K562 (cell line): ENCODE data around the gene OTOP1. TPM values are rescaled to one million over a fixed set of nuclear protein-coding genes. Genes with fewer than 3 reads are reported as not detected.
"Not testable (repeated sequence)": the region's sequence is repeated elsewhere in the genome, so short reads cannot be mapped to it uniquely, and the experiment has no call there.

ENCODE experiments used
- ATAC-seq: fragments of 200-7000 bp; cut with Tn5 transposase; 3 replicates; pipeline ENCODE4 v1.9.1; 2020; ENCODE audit warnings: moderate library complexity
- BruUV-seq: library from RNA; stranded (reverse); fragments of 400-500 nt; replicated peaks from 2 replicates; lab custom pipeline; 2021; lab: Mats Ljungman, UMichigan
- CTCF ChIA-PET: fragments of 300-600 bp; formaldehyde crosslinking; extraction: SDS; loops from one replicate; lab custom pipeline; 2021; ENCODE audit warnings: low intra/inter-chr PET ratio; lab: Yijun Ruan, JAX
- POLR2A ChIA-PET: fragments of 300-600, 350-650 bp; sonication (Branson Sonifier 250); formaldehyde crosslinking; extraction: SDS; loops from one replicate; lab custom pipeline; 2021; ENCODE audit warnings: antibody characterized with exemption, inconsistent platforms; lab: Yijun Ruan, JAX
- DNase-seq, 4 experiments: peaks; one replicate each; pipeline versions ENCODE4 v3.0.0 to v3.0.0-alpha.2; 2011 to 2018; ENCODE audit warnings: low spot score in 3 of 4, mixed read lengths in 3 of 4; ENCODE audit errors: extremely low read depth in 1 of 4
- FAIRE-seq: peaks from 2 replicates; lab custom pipeline; 2011; peaks lifted over from hg19 to GRCh38; lab: Jason Lieb, UNC
- H2AFZ ChIP-seq: 2 replicates; pipeline ENCODE4 v1.6.0; 2011; ENCODE audit warnings: low read depth, low read length, control low read depth, inconsistent platforms
- H3K27ac ChIP-seq: fragments of 200-600 bp; 3 replicates; pipeline ENCODE4 v1.8.0; 2011; ENCODE audit warnings: low read depth, mild to moderate bottlenecking, control low read depth, inconsistent platforms, low read length, moderate library complexity, mixed read lengths; ENCODE audit errors: extremely low read depth
- H3K27me3 ChIP-seq, 2 experiments: fragments of 300-600 bp in 1 of 2; 2 replicates in 1 of 2; 3 replicates in 1 of 2; pipeline versions ENCODE4 v1.6.0 to v1.8.0; 2011; ENCODE audit warnings: inconsistent platforms in 2 of 2, low read length in 2 of 2, mild to moderate bottlenecking in 1 of 2, mixed read lengths in 1 of 2, moderate library complexity in 1 of 2; ENCODE audit not compliant: control insufficient read depth in 2 of 2, insufficient read depth in 2 of 2
- H3K36me3 ChIP-seq: fragments of 300-600 bp; 3 replicates; pipeline ENCODE4 v1.8.0; 2011; ENCODE audit warnings: mild to moderate bottlenecking, low read length, inconsistent platforms; ENCODE audit not compliant: control insufficient read depth, insufficient read depth
- H3K4me1 ChIP-seq, 2 experiments: fragments of 200-600 bp in 1 of 2; replicated peaks in 1 of 2; 2 replicates in 1 of 2; 3 replicates in 1 of 2; pipeline versions ENCODE4 v1.5.1 to v1.8.0; 2011; ENCODE audit warnings: inconsistent platforms in 2 of 2, low read length in 2 of 2, mild to moderate bottlenecking in 1 of 2, mixed read lengths in 1 of 2, moderate library complexity in 1 of 2; ENCODE audit not compliant: control insufficient read depth in 2 of 2, insufficient read depth in 2 of 2
- H3K4me2 ChIP-seq: 2 replicates; pipeline ENCODE4 v1.6.1; 2011; ENCODE audit warnings: low read length, control low read depth, inconsistent platforms, mixed read lengths; ENCODE audit not compliant: insufficient read depth
- H3K4me3 ChIP-seq: fragments of 200-600 bp; sonication (generic), shearing (Covaris generic); 2 replicates; pipeline ENCODE4 v1.5.1; 2016; ENCODE audit warnings: control low read depth, inconsistent platforms
- H3K79me2 ChIP-seq: fragments of 200-600 bp; 3 replicates; pipeline ENCODE4 v1.8.0; 2011; ENCODE audit warnings: low read length, inconsistent platforms; ENCODE audit not compliant: control insufficient read depth, insufficient read depth
- H3K9ac ChIP-seq, 2 experiments: 2 replicates each; pipeline versions ENCODE4 v1.6.0 to v1.6.1; 2011; ENCODE audit warnings: low read depth in 2 of 2, low read length in 2 of 2, control low read depth in 1 of 2, inconsistent platforms in 1 of 2, mild to moderate bottlenecking in 1 of 2, mixed read lengths in 1 of 2; ENCODE audit not compliant: insufficient read depth in 1 of 2
- H3K9me1 ChIP-seq: one replicate; pipeline ENCODE4 v1.6.0; 2011; ENCODE audit warnings: inconsistent platforms, mild to moderate bottlenecking, low read length, moderate library complexity; ENCODE audit not compliant: control insufficient read depth, insufficient read depth
- H3K9me3 ChIP-seq: replicated peaks from 2 replicates; pipeline ENCODE4 v1.5.1; 2011; ENCODE audit warnings: low read depth, low read length, inconsistent platforms; ENCODE audit not compliant: control insufficient read depth, insufficient read depth
- H4K20me1 ChIP-seq: replicated peaks from 2 replicates; pipeline ENCODE4 v1.6.1; 2011; ENCODE audit warnings: low read length, inconsistent platforms, mixed read lengths; ENCODE audit not compliant: control insufficient read depth, insufficient read depth
- DACH1 ChIP-seq: fragments of 450-650 bp; IDR thresholded peaks from 2 replicates; pipeline ENCODE4 v1.6.1; 2018; ENCODE audit not compliant: partially characterized antibody
- SAFB ChIP-seq: fragments of 200-400 bp; formaldehyde crosslinking; IDR thresholded peaks from 2 replicates; pipeline ENCODE4 v1.6.1; 2017; ENCODE audit warnings: low read depth, low read length, borderline replicate concordance
- ZNF232 ChIP-seq: sonication (generic); formaldehyde crosslinking; IDR thresholded peaks from 2 replicates; pipeline ENCODE4 v1.8.0; 2022; ENCODE audit warnings: mild to moderate bottlenecking, missing genetic modification reagents
- WGBS: fragments of 100-300 bp; shearing (Covaris generic); methylation state at CpG from one replicate; pipeline ENCODE4 v1.1.6; 2016; ENCODE audit warnings: low coverage, mixed read lengths; ENCODE audit not compliant: insufficient coverage; ENCODE audit errors: missing lambda C conversion rate; 5-methylcytosine and 5-hydroxymethylcytosine counted together
- in situ Hi-C: fragments of 300-500 bp; cut with MboI; formaldehyde crosslinking; loops from 4 replicates; pipeline ENCODE4 v1.15.0; 2018; ENCODE audit warnings: inconsistent platforms, mixed read lengths
- intact Hi-C: fragments of 100-400 bp; cut with micrococcal nuclease; formaldehyde crosslinking; loops from 2 replicates; pipeline ENCODE4 v1.14.2; 2022
- polyA plus RNA-seq, 8 experiments: library from polyadenylated mRNA; depleted of rRNA in 4 of 8; stranded (reverse) in 5 of 8; unstranded in 3 of 8; fragments of >200 nt; fragmentation: Nextera tagmentation in 2 of 8; fragmentation: Illumina TruSeq in 1 of 8; extraction: Ambion mirVana in 2 of 8; extraction: Trizol in 1 of 8; gene quantifications; 2 replicates each; pipeline versions ENCODE4 v1.2.1 to v1.2.3, GENCODE V29; 2011 to 2014; ENCODE audit warnings: inconsistent platforms in 1 of 8, missing spikeins in 1 of 8
- total RNA-seq, 7 experiments: library from RNA; depleted of rRNA in 6 of 7; stranded (reverse); fragments of >200 nt in 6 of 7; fragmentation: Illumina TruSeq in 2 of 7; extraction: Trizol in 2 of 7; gene quantifications; 2 replicates each; pipeline versions ENCODE4 v1.2.1 to v1.2.3, GENCODE V29; 2011 to 2021; ENCODE audit warnings: low replicate concordance in 1 of 7
- TF ChIP-seq, protein P1 (sequence below): sonication (generic); formaldehyde crosslinking; IDR thresholded peaks from 2 replicates; pipeline ENCODE4 v1.5.0; 2020; ENCODE audit warnings: missing genetic modification reagents
- TF ChIP-seq, protein P2 (sequence below): fragments of 200-800 bp; sonication (Bioruptor generic); IDR thresholded peaks from 2 replicates; pipeline ENCODE4 v1.6.1; 2016; ENCODE audit warnings: missing genetic modification characterization, missing compliant biosample characterization
- TF ChIP-seq, protein P3 (sequence below): sonication (generic); formaldehyde crosslinking; IDR thresholded peaks from 2 replicates; pipeline ENCODE4 v1.9.0; 2022; ENCODE audit warnings: mild to moderate bottlenecking, missing genetic modification reagents
- TF ChIP-seq, protein P4 (sequence below): sonication (generic); formaldehyde crosslinking; IDR thresholded peaks from 2 replicates; pipeline ENCODE4 v1.8.1; 2023; ENCODE audit warnings: mild to moderate bottlenecking, missing genetic modification reagents

OTOP1 gene
- total and polyA plus RNA-seq, 9 of the 15 experiments (the other 6 are each of a cell fraction or from before 2014, with no cell fraction given), result not detected

DNA sequence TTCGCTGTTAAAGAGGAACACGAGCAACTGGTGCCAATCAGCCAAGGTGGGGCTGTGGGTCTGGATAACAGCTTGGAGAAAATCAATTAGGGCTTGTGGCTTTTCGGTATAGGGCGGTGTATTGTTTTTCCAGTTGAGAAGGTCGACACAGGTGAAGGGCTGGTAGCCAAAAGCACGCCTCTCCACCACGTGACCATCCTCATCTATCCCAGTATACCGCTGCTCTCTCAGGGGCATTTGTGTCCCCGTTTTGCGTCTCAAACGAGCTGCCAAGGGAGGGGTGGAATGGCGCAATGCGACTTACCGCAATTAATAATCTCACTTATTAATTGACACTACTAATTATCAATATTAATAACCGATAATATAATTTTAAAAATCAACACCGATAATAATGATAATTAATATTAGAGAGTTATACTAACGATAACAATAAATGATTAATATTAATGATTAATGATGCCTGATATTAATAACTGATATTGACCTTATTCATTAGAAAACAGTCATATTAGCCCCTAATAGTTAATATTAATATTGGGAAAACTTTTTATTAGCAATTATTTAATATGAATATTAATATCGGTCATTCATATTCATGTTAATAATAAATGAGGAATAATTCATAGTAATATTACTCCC lies 62.1 kb downstream of the OTOP1 start:
- H3K9me1 ChIP-seq, POLR2A ChIA-PET, H3K79me2 ChIP-seq, H3K9ac ChIP-seq, in situ Hi-C loops, BruUV-seq, H3K36me3 ChIP-seq, H3K4me3 ChIP-seq, FAIRE-seq, ATAC-seq, H4K20me1 ChIP-seq, H3K27ac ChIP-seq, H3K4me1 ChIP-seq: not testable (repeated sequence)
- 16% methylated on average over 18 of the region's 18 CpGs for WGBS
- peaks cover 20 to 55% of the 10 kb centered on the region in 2 experiments; a peak in 4 of 5 replicates for H3K27me3 ChIP-seq
- TF ChIP-seq, protein P1, sequence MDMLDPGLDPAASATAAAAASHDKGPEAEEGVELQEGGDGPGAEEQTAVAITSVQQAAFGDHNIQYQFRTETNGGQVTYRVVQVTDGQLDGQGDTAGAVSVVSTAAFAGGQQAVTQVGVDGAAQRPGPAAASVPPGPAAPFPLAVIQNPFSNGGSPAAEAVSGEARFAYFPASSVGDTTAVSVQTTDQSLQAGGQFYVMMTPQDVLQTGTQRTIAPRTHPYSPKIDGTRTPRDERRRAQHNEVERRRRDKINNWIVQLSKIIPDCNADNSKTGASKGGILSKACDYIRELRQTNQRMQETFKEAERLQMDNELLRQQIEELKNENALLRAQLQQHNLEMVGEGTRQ, result peak; percentile 59
- TF ChIP-seq, protein P2, sequence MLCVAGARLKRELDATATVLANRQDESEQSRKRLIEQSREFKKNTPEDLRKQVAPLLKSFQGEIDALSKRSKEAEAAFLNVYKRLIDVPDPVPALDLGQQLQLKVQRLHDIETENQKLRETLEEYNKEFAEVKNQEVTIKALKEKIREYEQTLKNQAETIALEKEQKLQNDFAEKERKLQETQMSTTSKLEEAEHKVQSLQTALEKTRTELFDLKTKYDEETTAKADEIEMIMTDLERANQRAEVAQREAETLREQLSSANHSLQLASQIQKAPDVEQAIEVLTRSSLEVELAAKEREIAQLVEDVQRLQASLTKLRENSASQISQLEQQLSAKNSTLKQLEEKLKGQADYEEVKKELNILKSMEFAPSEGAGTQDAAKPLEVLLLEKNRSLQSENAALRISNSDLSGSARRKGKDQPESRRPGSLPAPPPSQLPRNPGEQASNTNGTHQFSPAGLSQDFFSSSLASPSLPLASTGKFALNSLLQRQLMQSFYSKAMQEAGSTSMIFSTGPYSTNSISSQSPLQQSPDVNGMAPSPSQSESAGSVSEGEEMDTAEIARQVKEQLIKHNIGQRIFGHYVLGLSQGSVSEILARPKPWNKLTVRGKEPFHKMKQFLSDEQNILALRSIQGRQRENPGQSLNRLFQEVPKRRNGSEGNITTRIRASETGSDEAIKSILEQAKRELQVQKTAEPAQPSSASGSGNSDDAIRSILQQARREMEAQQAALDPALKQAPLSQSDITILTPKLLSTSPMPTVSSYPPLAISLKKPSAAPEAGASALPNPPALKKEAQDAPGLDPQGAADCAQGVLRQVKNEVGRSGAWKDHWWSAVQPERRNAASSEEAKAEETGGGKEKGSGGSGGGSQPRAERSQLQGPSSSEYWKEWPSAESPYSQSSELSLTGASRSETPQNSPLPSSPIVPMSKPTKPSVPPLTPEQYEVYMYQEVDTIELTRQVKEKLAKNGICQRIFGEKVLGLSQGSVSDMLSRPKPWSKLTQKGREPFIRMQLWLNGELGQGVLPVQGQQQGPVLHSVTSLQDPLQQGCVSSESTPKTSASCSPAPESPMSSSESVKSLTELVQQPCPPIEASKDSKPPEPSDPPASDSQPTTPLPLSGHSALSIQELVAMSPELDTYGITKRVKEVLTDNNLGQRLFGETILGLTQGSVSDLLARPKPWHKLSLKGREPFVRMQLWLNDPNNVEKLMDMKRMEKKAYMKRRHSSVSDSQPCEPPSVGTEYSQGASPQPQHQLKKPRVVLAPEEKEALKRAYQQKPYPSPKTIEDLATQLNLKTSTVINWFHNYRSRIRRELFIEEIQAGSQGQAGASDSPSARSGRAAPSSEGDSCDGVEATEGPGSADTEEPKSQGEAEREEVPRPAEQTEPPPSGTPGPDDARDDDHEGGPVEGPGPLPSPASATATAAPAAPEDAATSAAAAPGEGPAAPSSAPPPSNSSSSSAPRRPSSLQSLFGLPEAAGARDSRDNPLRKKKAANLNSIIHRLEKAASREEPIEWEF (CRISPR knock-in tag), result peak; percentile 76; the same call in 1 of the 2 replicates
- TF ChIP-seq, protein P3, sequence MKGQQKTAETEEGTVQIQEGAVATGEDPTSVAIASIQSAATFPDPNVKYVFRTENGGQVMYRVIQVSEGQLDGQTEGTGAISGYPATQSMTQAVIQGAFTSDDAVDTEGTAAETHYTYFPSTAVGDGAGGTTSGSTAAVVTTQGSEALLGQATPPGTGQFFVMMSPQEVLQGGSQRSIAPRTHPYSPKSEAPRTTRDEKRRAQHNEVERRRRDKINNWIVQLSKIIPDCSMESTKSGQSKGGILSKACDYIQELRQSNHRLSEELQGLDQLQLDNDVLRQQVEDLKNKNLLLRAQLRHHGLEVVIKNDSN, result peak; percentile 75
- TF ChIP-seq ZNF232 (CRISPR knock-in tag) (peak; percentile 72; the same call in 1 of the 2 replicates), DACH1 (peak; percentile 95), SAFB (peak; percentile 44; the same call in 1 of the 2 replicates)
- TF ChIP-seq, protein P4, sequence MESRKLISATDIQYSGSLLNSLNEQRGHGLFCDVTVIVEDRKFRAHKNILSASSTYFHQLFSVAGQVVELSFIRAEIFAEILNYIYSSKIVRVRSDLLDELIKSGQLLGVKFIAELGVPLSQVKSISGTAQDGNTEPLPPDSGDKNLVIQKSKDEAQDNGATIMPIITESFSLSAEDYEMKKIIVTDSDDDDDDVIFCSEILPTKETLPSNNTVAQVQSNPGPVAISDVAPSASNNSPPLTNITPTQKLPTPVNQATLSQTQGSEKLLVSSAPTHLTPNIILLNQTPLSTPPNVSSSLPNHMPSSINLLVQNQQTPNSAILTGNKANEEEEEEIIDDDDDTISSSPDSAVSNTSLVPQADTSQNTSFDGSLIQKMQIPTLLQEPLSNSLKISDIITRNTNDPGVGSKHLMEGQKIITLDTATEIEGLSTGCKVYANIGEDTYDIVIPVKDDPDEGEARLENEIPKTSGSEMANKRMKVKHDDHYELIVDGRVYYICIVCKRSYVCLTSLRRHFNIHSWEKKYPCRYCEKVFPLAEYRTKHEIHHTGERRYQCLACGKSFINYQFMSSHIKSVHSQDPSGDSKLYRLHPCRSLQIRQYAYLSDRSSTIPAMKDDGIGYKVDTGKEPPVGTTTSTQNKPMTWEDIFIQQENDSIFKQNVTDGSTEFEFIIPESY (CRISPR knock-in tag), result 0 out of 2 replicates have a peak, but pooled peaks have one; percentile 14
- TF ChIP-seq, all 486 proteins: peak for 7; not testable (repeated sequence) for 479
- intact Hi-C loops, H2AFZ ChIP-seq, DNase-seq, H3K9me3 ChIP-seq, CTCF ChIA-PET, H3K4me2 ChIP-seq: not testable (repeated sequence)
